GM12875 (cell line): ENCODE results near the gene CD244.
"Not testable (repeated sequence)": the region's sequence is repeated elsewhere in the genome, so short reads cannot be mapped to it uniquely, and the experiment has no call there.

Source experiments
- H3K4me3 ChIP-seq: one replicate; pipeline ENCODE4 v1.5.1; 2011; ENCODE audit warnings: low read depth, low read length, control low read depth
- CTCF ChIP-seq: IDR thresholded peaks from 2 replicates; pipeline ENCODE4 v1.5.1; 2011; ENCODE audit warnings: low read depth, mild to moderate bottlenecking, control low read depth, inconsistent platforms, low read length, moderate library complexity, borderline replicate concordance; ENCODE audit not compliant: insufficient read depth

CD244 gene

DNA sequence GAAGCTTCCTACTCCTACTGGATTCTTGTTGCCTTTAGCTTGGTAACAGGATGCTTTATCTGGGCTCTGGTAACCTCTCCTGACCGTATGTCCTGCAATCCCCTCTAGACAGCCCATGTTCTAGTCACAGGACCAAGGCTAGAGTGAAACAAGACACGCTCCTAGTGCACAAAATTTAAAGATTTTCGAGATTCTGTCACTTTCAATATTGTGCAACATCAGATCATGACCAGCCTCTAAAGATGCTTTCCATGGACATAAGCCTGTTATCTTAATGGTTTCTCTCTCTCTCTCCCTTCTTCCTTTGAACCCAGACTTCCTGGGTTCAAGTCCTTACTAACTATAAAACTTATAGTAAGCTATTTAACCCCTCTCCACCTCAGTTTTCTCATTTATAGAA is 68.3 kb downstream of the CD244 start:
- no peak overlapping the region for H3K4me3 ChIP-seq
- no peak for TF ChIP-seq CTCF

DNA sequence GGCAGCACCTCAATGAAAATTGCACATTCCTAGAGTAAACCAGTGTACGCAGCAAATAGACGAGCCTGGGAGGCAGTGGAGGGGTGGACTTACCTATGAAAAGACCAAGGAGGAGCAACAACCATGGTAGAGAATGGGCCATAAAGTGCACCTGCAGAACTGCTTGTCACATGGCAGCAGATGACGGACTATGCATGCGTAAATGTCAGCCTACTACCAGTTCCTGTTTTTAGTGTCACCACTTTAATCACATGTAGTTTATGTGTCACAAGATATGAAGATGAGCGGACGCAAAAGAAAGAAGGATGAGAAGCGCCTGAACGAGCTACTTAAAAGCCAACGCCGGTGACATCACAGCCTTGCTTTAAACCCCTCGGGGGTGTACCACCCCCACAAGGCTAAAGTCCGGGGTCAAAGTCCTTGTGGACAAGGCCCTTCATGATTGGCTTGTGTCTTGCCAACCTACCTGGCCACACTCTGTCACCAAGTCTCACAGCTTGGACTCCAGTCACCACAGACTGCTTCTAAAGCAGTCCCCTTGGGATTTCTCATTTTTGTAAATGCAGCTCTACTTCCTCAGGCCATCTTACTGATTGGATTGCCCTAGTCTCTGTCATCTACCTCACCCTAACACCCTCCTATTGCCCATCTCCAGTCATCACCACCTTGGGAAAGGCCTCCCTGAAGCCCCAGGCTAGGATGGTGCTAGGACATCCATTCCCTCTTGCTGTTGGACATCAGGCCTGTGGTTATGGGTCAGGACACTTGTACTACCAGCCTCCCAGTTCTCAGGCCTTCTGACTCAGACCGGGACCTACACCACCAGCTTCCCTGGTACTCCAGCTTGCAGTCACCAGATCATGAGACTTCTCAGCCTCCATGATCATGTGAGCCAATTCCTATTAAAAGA is 72.7 kb downstream of the CD244 start:
- no peak for TF ChIP-seq CTCF
- no peak overlapping the region for H3K4me3 ChIP-seq

DNA sequence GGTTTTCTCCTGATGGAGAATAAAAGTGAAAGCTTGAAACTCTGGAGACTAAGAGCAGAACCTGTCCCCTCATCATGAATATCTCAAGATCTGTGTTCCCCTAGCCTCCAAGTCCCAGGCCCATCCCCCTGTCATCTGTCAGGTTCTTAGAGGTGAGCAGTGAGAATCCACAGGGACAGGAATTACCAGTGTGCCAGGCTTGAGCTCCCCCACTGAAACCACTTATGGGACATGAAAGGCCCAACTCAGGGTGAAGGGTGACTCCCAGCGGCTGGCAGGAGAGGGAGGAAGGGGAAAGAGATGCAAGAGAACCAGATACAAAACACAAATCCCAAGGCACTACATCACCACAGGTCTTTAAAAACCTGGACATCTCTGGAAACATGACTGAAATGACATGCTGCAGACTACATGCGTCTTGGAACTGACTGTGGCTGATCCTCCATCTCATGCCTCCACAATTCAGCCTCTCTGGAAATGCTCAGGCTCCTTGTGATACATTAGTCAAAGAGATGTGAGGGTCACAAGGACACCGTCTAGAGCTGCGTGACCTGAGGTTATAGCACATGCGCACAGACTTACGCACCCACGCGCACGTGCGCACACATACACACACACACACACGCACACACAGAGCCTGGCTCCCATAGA is 73.5 kb downstream of the CD244 start:
- H3K4me3 ChIP-seq, result no peak overlapping the region
- no peak for TF ChIP-seq CTCF

DNA sequence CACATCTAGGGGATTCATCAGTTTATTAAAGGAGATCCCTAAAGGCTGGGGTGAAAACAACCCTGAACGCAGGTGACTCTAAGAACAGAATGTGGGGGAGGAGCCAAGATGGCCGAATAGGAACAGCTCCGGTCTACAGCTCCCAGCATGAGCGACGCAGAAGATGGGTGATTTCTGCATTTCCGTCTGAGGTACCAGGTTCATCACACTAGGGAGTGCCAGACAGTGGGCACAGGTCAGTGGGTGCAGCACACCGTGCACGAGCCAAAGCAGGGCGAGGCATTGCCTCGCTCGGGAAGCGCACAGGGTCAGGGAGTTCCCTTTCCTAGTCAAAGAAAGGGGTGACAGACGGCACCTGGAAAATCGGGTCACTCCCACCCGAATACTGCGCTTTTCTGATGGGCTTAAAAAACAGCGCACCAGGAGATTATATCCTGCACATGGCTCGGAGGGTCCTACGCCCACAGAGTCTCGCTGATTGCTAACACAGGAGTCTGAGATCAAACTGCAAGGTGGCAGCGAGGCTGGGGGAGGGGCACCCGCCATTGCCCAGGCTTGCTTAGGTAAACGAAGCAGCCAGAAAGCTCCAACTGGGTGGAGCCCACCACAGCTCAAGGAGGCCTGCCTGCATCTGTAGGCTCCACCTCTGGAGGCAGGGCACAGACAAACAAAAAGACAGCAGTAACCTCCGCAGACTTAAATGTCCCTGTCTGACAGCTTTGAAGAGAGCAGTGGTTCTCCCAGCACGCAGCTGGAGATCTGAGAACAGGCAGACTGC is 79.5 kb downstream of the CD244 start:
- not testable (repeated sequence) for H3K4me3 ChIP-seq

DNA sequence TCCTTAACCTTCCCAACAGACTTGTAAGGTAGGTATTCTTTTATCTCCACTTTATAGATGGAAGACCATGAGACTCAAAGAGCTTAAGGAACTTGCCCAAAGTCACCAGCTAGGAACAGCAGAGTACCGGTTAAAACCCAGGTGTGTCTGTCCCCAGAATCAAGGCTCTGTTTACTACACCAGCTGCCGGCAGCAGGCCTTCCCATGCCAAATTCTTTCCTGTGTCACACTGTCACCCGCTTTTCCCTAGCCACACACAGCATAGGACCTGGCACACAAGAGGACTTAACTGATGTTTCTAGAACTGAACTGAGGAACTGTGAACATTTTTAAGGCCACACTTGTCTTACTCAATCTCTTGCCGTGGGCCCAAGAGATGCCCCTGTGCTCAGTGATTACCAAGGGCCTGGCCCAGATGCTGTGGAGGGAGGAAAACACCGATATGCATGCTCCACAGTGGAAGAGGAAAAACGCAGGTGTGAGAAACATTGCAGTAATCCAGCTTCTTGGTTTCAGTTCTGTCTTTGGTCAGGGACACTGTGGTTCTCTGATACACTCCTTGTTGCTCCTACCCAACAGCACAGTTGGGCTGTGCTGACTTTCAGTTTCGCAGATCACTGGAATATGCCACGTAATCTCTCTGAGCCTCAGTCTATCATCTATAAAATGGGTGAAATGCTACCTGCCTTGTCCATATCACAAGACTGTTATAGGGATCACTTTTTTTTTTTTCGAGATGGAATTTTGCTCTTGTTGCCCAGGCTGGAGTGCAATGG is 80.6 kb downstream of the CD244 start:
- no peak overlapping the region for H3K4me3 ChIP-seq

GRCh38 chr1:160781186-160781766 is 81.4 kb downstream of the CD244 start:
- TF ChIP-seq CTCF, result no peak
- H3K4me3 ChIP-seq, result no peak overlapping the region

More for the DNA sequence above, 80.6 kb downstream of the CD244 start:
- TF ChIP-seq CTCF, result no peak
